IMR-90 (cell line): ENCODE measurements around the gene HOATZ. TPM values are rescaled to one million over a fixed set of nuclear protein-coding genes. Genes with fewer than 3 reads are reported as not detected.

Experiments used
- ATAC-seq: fragments of 200-7000 bp; cut with Tn5 transposase; 2 replicates; pipeline ENCODE4 v1.9.1; 2020; ENCODE audit warnings: low read depth, mild to moderate bottlenecking, moderate library complexity
- BruUV-seq: library from RNA; stranded (reverse); fragments of 400-500 nt; replicated peaks from 2 replicates; lab custom pipeline; 2021; lab: Mats Ljungman, UMichigan
- CTCF ChIA-PET: fragments of 300-600 bp; formaldehyde crosslinking; extraction: SDS; loops from one replicate; lab custom pipeline; 2021; ENCODE audit warnings: antibody characterized with exemption; lab: Yijun Ruan, JAX
- POLR2A ChIA-PET: fragments of 300-600 bp; sonication (Branson Sonifier 250); formaldehyde crosslinking; loops from one replicate; lab custom pipeline; 2022; ENCODE audit warnings: antibody characterized with exemption; ENCODE audit not compliant: unreplicated experiment; lab: Charles Lee
- DNase-seq: peaks from one replicate; pipeline ENCODE4 v3.0.0; 2013
- H2AFZ ChIP-seq: replicated peaks from 2 replicates; pipeline ENCODE3; 2013; ENCODE audit warnings: low read length, mild to moderate bottlenecking; ENCODE audit not compliant: poor library complexity
- H2AK5ac ChIP-seq: 2 replicates; pipeline ENCODE4 v1.6.1; 2013; ENCODE audit warnings: low read depth, low read length, inconsistent platforms
- H2AK9ac ChIP-seq: replicated peaks from 2 replicates; pipeline ENCODE3; 2013; ENCODE audit warnings: mild to moderate bottlenecking, low read depth, low read length, moderate library complexity; ENCODE audit not compliant: poor library complexity
- H2BK120ac ChIP-seq: 2 replicates; pipeline ENCODE4 v1.6.1; 2013; ENCODE audit warnings: low read depth, low read length, inconsistent platforms
- H2BK15ac ChIP-seq: 3 replicates; pipeline ENCODE4 v1.6.1; 2013; ENCODE audit warnings: low read depth, low read length, inconsistent platforms
- H2BK20ac ChIP-seq: 2 replicates; pipeline ENCODE4 v1.6.1; 2013; ENCODE audit warnings: low read depth, mild to moderate bottlenecking, inconsistent platforms, low read length, moderate library complexity
- H2BK5ac ChIP-seq: 2 replicates; pipeline ENCODE4 v1.6.1; 2013; ENCODE audit warnings: mild to moderate bottlenecking, low read depth, low read length, inconsistent platforms; ENCODE audit not compliant: poor library complexity, severe bottlenecking
- H3K14ac ChIP-seq: replicated peaks from 2 replicates; pipeline ENCODE4 v1.6.1; 2013; ENCODE audit warnings: low read depth, low read length, inconsistent platforms
- H3K18ac ChIP-seq: 2 replicates; pipeline ENCODE4 v1.6.1; 2013; ENCODE audit warnings: low read depth, low read length, control low read depth
- H3K23ac ChIP-seq: 2 replicates; pipeline ENCODE4 v1.6.1; 2013; ENCODE audit warnings: low read depth, low read length, inconsistent platforms
- H3K27ac ChIP-seq: 2 replicates; pipeline ENCODE4 v1.5.1; 2013; ENCODE audit warnings: mild to moderate bottlenecking, control low read depth, low read length; ENCODE audit not compliant: insufficient read depth
- H3K27me3 ChIP-seq: 2 replicates; pipeline ENCODE4 v1.6.1; 2013; ENCODE audit warnings: low read length; ENCODE audit not compliant: control insufficient read depth, insufficient read depth
- H3K36me3 ChIP-seq: 2 replicates; pipeline ENCODE4 v1.6.1; 2013; ENCODE audit warnings: low read length, mixed read lengths; ENCODE audit not compliant: control insufficient read depth, insufficient read depth
- H3K4ac ChIP-seq: 2 replicates; pipeline ENCODE4 v1.6.1; 2013; ENCODE audit warnings: low read depth, low read length, inconsistent platforms
- H3K4me1 ChIP-seq: 2 replicates; pipeline ENCODE4 v1.6.1; 2013; ENCODE audit warnings: low read length, mixed read lengths; ENCODE audit not compliant: control insufficient read depth, insufficient read depth
- H3K4me2 ChIP-seq: 2 replicates; pipeline ENCODE4 v1.6.1; 2013; ENCODE audit warnings: low read depth, mild to moderate bottlenecking, control low read depth, low read length, moderate library complexity
- H3K4me3 ChIP-seq: 2 replicates; pipeline ENCODE4 v1.5.1; 2013; ENCODE audit warnings: low read depth, mild to moderate bottlenecking, control low read depth, low read length, moderate library complexity; ENCODE audit not compliant: insufficient read depth
- H3K56ac ChIP-seq: 2 replicates; pipeline ENCODE4 v1.6.1; 2013; ENCODE audit warnings: low read length, inconsistent platforms; ENCODE audit not compliant: insufficient read depth; ENCODE audit errors: extremely low read depth
- H3K79me1 ChIP-seq, 2 experiments: 2 replicates each; pipeline ENCODE4 v1.6.1; 2013; ENCODE audit warnings: low read length in 2 of 2, inconsistent platforms in 1 of 2, low read depth in 1 of 2
- H3K9ac ChIP-seq: 2 replicates; pipeline ENCODE4 v1.6.1; 2013; ENCODE audit warnings: low read depth, low read length, control low read depth
- H3K9me1 ChIP-seq: 2 replicates; pipeline ENCODE4 v1.6.1; 2013; ENCODE audit warnings: low read length, inconsistent platforms; ENCODE audit not compliant: insufficient read depth
- H3K9me3 ChIP-seq: 2 replicates; pipeline ENCODE4 v1.6.1; 2013; ENCODE audit warnings: low read length; ENCODE audit not compliant: control insufficient read depth, insufficient read depth
- H4K20me1 ChIP-seq: 2 replicates; pipeline ENCODE4 v1.6.1; 2013; ENCODE audit warnings: low read length, inconsistent platforms; ENCODE audit not compliant: insufficient read depth
- H4K5ac ChIP-seq: 2 replicates; pipeline ENCODE4 v1.6.1; 2013; ENCODE audit warnings: mild to moderate bottlenecking, low read depth, low read length, control low read depth
- H4K8ac ChIP-seq, 2 experiments: 2 replicates each; pipeline ENCODE4 v1.6.1; 2013; ENCODE audit warnings: low read depth in 2 of 2, low read length in 2 of 2, control low read depth in 1 of 2, inconsistent platforms in 1 of 2
- H4K91ac ChIP-seq: 2 replicates; pipeline ENCODE4 v1.6.1; 2013; ENCODE audit warnings: low read depth, low read length, inconsistent platforms; ENCODE audit not compliant: insufficient read depth
- NFE2L2 ChIP-seq: fragments of 150-350 bp; IDR thresholded peaks from 2 replicates; pipeline ENCODE4 v1.6.1; 2016; ENCODE audit warnings: low read depth, mild to moderate bottlenecking, low read length
- USF2 ChIP-seq: fragments of 150-350 bp; IDR thresholded peaks from 2 replicates; pipeline ENCODE4 v1.6.1; 2017; ENCODE audit warnings: mild to moderate bottlenecking, antibody characterized with exemption, low read length, low read depth
- WGBS, 2 experiments: methylation state at CpG; one replicate each; pipeline versions ENCODE4 v1.1.5 to v1.1.7; 2013; ENCODE audit warnings: missing lambda C conversion rate in 2 of 2; ENCODE audit not compliant: insufficient read length in 1 of 2; ENCODE audit errors: extremely low coverage in 2 of 2; 5-methylcytosine and 5-hydroxymethylcytosine counted together
- dilution Hi-C: fragments of 300-500 bp; cut with HindIII; formaldehyde crosslinking; loops from one replicate; pipeline ENCODE4 v1.14.3; 2018; ENCODE audit warnings: low sequenced_read_pairs; ENCODE audit not compliant: unreplicated experiment
- in situ Hi-C: fragments of 300-500 bp; cut with MboI; formaldehyde crosslinking; loops from 3 replicates; pipeline ENCODE4 v1.14.3; 2019; ENCODE audit warnings: low sequenced_read_pairs, inconsistent platforms, mixed read lengths
- intact Hi-C: fragments of 100-400 bp; cut with micrococcal nuclease; formaldehyde crosslinking; loops from 2 replicates; pipeline ENCODE4 v1.10.0; 2022
- polyA plus RNA-seq, 3 experiments: library from polyadenylated mRNA; depleted of rRNA; stranded (reverse); fragments of >200 nt; gene quantifications; 2 replicates each; pipeline ENCODE4 v1.2.3, GENCODE V29; 2012; ENCODE audit warnings: low replicate concordance in 1 of 3
- total RNA-seq: library from RNA; depleted of rRNA; stranded (reverse); fragments of >200 nt; gene quantifications from 2 replicates; pipeline ENCODE4 v1.2.3, GENCODE V29; 2012

HOATZ gene
- total and polyA plus RNA-seq, 2 of the 4 experiments (the other 2 are of a cell fraction) = not detected

GRCh38 chr11:111570796-111571195 is 56.2 kb downstream of the HOATZ start:
- ATAC-seq (no peak), DNase-seq (no peak)
- BruUV-seq = no TSS peak
- Histone ChIP-seq H2AK5ac (peak overlapping the region; percentile 86; the same call in 1 of the 2 replicates), H2BK120ac (peak overlapping the region; percentile 78), H4K5ac (no peak overlapping the region), H3K27me3 (no peaks in the 10 kb centered on the region), H2AFZ (no peak overlapping the region), H4K20me1 (no peaks in the 10 kb centered on the region), H3K9me3 (no peaks in the 10 kb centered on the region), H3K4ac (peak overlapping the region; percentile 70), H3K56ac (no peak overlapping the region), H3K18ac (0 out of 2 replicates have a peak overlapping the region, but pooled peaks have one; percentile 10), H4K91ac (peak overlapping the region; percentile 37; the same call in 1 of the 2 replicates), H3K4me2 (no peak overlapping the region), H2BK20ac (peak overlapping the region; percentile 53), H2BK15ac (peak overlapping the region; percentile 54; the same call in 1 of the 3 replicates), H3K4me3 (no peak overlapping the region), H3K27ac (no peak overlapping the region), H3K4me1 (peaks cover 12% of the 10 kb centered on the region), H2AK9ac (no peak overlapping the region), H4K8ac (no peak overlapping the region; a peak in 1 of 4 replicates), H2BK5ac (no peak overlapping the region), H3K9me1 (peaks cover 19% of the 10 kb centered on the region), H3K14ac (peak overlapping the region; percentile 57), H3K23ac (0 out of 2 replicates have a peak overlapping the region, but pooled peaks have one; percentile 63), H3K79me1 (no peaks in the 10 kb centered on the region), H3K36me3 (no peaks in the 10 kb centered on the region), H3K9ac (no peak overlapping the region)
- dilution Hi-C loops (no loop called here), in situ Hi-C loops (no loop called here), intact Hi-C loops (no loop called here)
- WGBS, 2 experiments = no CpG with 5 or more reads among the region's 6 CpGs
- ChIA-PET CTCF (interaction anchor here (1.4 kb wide), 1 partner anchor 16 kb away, joined by 4 read pairs; no protein-coding TSS in a partner anchor), POLR2A (no interaction called here)
- TF ChIP-seq USF2 = no peak
- no peak for TF ChIP-seq NFE2L2
